ENCODE results near the gene LGALS12.
A peak's percentile ranks its signal among the peaks of the same experiment; 100 is the strongest.

LGALS12 gene

GRCh38 chr11:63505857-63506528 is at the start of gene LGALS12:
Gene LGALS12 (plus strand): TSS chr11:63506084. CDS start chr11:63506459, 375 bp downstream.
- no peak for DNase-seq

- no peak for DNase-seq
Observed at GRCh38 chr11:63459586-63459985, 46.3 kb upstream of the LGALS12 start.

GRCh38 chr11:63462137-63462536 is 43.7 kb upstream of the LGALS12 start:
- DNase-seq = no peak

- DNase-seq = no peak
Observed at GRCh38 chr11:63470311-63470710, 35.6 kb upstream of the LGALS12 start.

GRCh38 chr11:63472372-63472771 is 33.5 kb upstream of the LGALS12 start:
- no peak for DNase-seq

- peak; percentile 12 for DNase-seq
Observed at GRCh38 chr11:63476618-63477017, 29.3 kb upstream of the LGALS12 start.

GRCh38 chr11:63478896-63479295 is 27.0 kb upstream of the LGALS12 start:
- DNase-seq = peak; percentile 84

GRCh38 chr11:63480039-63480438 is 25.8 kb upstream of the LGALS12 start:
- no peak for DNase-seq

GRCh38 chr11:63485777-63486176 is 20.1 kb upstream of the LGALS12 start:
- DNase-seq = no peak

- no peak for DNase-seq
Observed at GRCh38 chr11:63488789-63489188, 17.1 kb upstream of the LGALS12 start.

- DNase-seq = no peak
Observed at GRCh38 chr11:63489879-63490278, 16.0 kb upstream of the LGALS12 start.

GRCh38 chr11:63490551-63491239 is 15.2 kb upstream of the LGALS12 start, which contains the start of gene PLAAT5:
Gene PLAAT5 (minus strand): TSS chr11:63491167. CDS start chr11:63491034, 133 bp downstream.
- no peak for DNase-seq

GRCh38 chr11:63491240-63491587 is 14.7 kb upstream of the LGALS12 start:
- DNase-seq = no peak

- no peak for DNase-seq
Observed at GRCh38 chr11:63491636-63492372, 14.1 kb upstream of the LGALS12 start.

- DNase-seq = no peak
Observed at GRCh38 chr11:63492441-63492840, 13.4 kb upstream of the LGALS12 start.

GRCh38 chr11:63493127-63493526 is 12.8 kb upstream of the LGALS12 start:
- no peak for DNase-seq

GRCh38 chr11:63494975-63495374 is 10.9 kb upstream of the LGALS12 start:
- no peak for DNase-seq

- no peak for DNase-seq
Observed at GRCh38 chr11:63499874-63500273, 6.0 kb upstream of the LGALS12 start.

GRCh38 chr11:63501236-63501635 is 4.6 kb upstream of the LGALS12 start:
- no peak for DNase-seq

- DNase-seq = no peak
Observed at GRCh38 chr11:63502252-63502820, 3.5 kb upstream of the LGALS12 start.

- DNase-seq = no peak
Observed at GRCh38 chr11:63503492-63503891, 2.4 kb upstream of the LGALS12 start.

- DNase-seq = no peak
Observed at GRCh38 chr11:63504054-63504453, 1.8 kb upstream of the LGALS12 start.

- no peak for DNase-seq
Observed at GRCh38 chr11:63504933-63505586, 824 bp upstream of the LGALS12 start.

Measured in DMS53 (cell line).